A673 (cell line): ENCODE data around the gene KCNA2. TPM values are rescaled to one million over a fixed set of nuclear protein-coding genes. Genes with fewer than 3 reads are reported as not detected.

Source experiments
- BruUV-seq: library from RNA; stranded (reverse); fragments of 400-500 nt; replicated peaks from 2 replicates; lab custom pipeline; 2021; lab: Mats Ljungman, UMichigan
- CTCF ChIA-PET: fragments of 300-600 bp; sonication (Branson Sonifier 250); formaldehyde crosslinking; loops from one replicate; lab custom pipeline; 2022; ENCODE audit warnings: antibody characterized with exemption; lab: Charles Lee
- POLR2A ChIA-PET: fragments of 300-600 bp; sonication (Branson Sonifier 250); formaldehyde crosslinking; loops from one replicate; lab custom pipeline; 2022; ENCODE audit warnings: antibody characterized with exemption; ENCODE audit not compliant: low non-redundant PET; lab: Charles Lee
- DNase-seq: peaks from one replicate; pipeline ENCODE4 v3.0.0-alpha.2; 2015; ENCODE audit warnings: low spot score
- H3K27ac ChIP-seq: fragments of 200-600 bp; sonication (generic); 2 replicates; pipeline ENCODE4 v1.5.1; 2016; ENCODE audit warnings: mixed run types, low read depth, mild to moderate bottlenecking, mixed read lengths, antibody characterized with exemption, low read length; ENCODE audit not compliant: poor library complexity, severe bottlenecking
- H3K27me3 ChIP-seq: fragments of 200-600 bp; sonication (generic); replicated peaks from 2 replicates; pipeline ENCODE4 v1.6.1; 2017; ENCODE audit warnings: mixed run types, low read depth, mild to moderate bottlenecking, mixed read lengths, antibody characterized with exemption, low read length; ENCODE audit not compliant: insufficient read depth, poor library complexity
- H3K36me3 ChIP-seq: fragments of 200-600 bp; sonication (generic); 2 replicates; pipeline ENCODE4 v1.6.1; 2016; ENCODE audit warnings: mixed run types, mild to moderate bottlenecking, mixed read lengths, antibody characterized with exemption, low read length; ENCODE audit not compliant: insufficient read depth, poor library complexity, severe bottlenecking
- H3K4me1 ChIP-seq: fragments of 200-600 bp; sonication (generic); 2 replicates; pipeline ENCODE4 v1.6.1; 2017; ENCODE audit warnings: mixed run types, mild to moderate bottlenecking, mixed read lengths, antibody characterized with exemption, low read length; ENCODE audit not compliant: insufficient read depth, poor library complexity, severe bottlenecking
- H3K4me3 ChIP-seq: fragments of 200-600 bp; sonication (generic); 2 replicates; pipeline ENCODE4 v1.5.1; 2016; ENCODE audit warnings: low read depth, mixed run types, mild to moderate bottlenecking, mixed read lengths, low read length; ENCODE audit not compliant: poor library complexity, severe bottlenecking
- H3K9me3 ChIP-seq: fragments of 200-600 bp; sonication (generic); 2 replicates; pipeline ENCODE4 v1.6.1; 2016; ENCODE audit warnings: mixed run types, low read depth, mild to moderate bottlenecking, mixed read lengths, antibody characterized with exemption, low read length; ENCODE audit not compliant: poor library complexity, severe bottlenecking
- EZH2 ChIP-seq: fragments of 200-600 bp; sonication (generic); IDR thresholded peaks from 2 replicates; pipeline ENCODE4 v1.6.1; 2017; ENCODE audit warnings: borderline replicate concordance, low read depth, mild to moderate bottlenecking, mixed read lengths, antibody characterized with exemption, low read length; ENCODE audit not compliant: poor library complexity, severe bottlenecking
- intact Hi-C: fragments of 100-400 bp; cut with micrococcal nuclease; formaldehyde crosslinking; loops from one replicate; pipeline ENCODE4 v1.10.0; 2022; ENCODE audit not compliant: unreplicated experiment
- total RNA-seq: library from RNA; stranded (reverse); gene quantifications from 2 replicates; pipeline ENCODE4 v1.2.3, GENCODE V29; 2021
- TF ChIP-seq, protein P1 (sequence below): fragments of 300-800, 200-600 bp; sonication (generic); conservative IDR thresholded peaks from 2 replicates; pipeline ENCODE4 v1.5.1; 2017; ENCODE audit warnings: low read depth, mild to moderate bottlenecking, antibody characterized with exemption, low read length, moderate library complexity, mixed read lengths

Gene KCNA2
- total RNA-seq, 1 experiment from 2014 or later, result 46.6 TPM

DNA sequence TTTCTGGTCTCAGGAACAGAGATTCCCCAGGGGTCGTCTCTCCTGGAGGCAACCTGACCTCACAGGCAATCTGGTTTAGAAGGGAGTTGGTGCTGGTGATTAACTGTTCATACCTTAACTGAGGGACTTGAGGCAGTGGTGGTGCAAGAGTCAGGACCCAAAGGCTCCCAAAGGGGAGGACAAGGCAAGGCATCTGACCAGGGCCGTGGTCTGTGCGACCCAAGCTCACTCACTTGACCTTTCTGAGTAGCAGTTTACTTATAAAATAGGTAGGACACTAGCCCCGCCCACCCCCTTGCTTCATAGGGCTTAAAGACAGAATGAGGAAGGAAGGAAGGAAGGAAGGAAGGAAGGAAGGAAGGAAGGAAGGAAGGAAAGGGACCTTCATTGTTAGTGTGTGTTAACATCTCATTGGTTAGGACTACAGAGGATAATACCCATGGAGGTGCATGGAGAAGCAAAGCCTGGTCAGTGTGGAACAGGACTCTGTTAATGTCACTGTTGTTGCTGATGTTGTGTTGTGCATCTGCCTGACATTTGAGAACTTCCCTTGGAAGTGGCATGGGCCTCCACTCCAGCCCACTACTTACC lies 4.6 kb upstream of the KCNA2 start:
- intact Hi-C loops, result no loop called here
- Histone ChIP-seq H3K36me3 (no peaks in the 10 kb centered on the region), H3K9me3 (no peaks in the 10 kb centered on the region), H3K4me1 (peaks cover 55% of the 10 kb centered on the region), H3K27ac (peak overlapping the region; percentile 96), H3K27me3 (no peaks in the 10 kb centered on the region), H3K4me3 (no peak overlapping the region)
- no TSS peak for BruUV-seq
- DNase-seq, result peak; percentile 86
- POLR2A ChIA-PET, result interaction anchor here (0.6 to 0.7 kb wide), 2 partner anchors 255 to 468 kb away, joined by 3 to 11 read pairs; no protein-coding TSS in a partner anchor
- TF ChIP-seq, protein P1, sequence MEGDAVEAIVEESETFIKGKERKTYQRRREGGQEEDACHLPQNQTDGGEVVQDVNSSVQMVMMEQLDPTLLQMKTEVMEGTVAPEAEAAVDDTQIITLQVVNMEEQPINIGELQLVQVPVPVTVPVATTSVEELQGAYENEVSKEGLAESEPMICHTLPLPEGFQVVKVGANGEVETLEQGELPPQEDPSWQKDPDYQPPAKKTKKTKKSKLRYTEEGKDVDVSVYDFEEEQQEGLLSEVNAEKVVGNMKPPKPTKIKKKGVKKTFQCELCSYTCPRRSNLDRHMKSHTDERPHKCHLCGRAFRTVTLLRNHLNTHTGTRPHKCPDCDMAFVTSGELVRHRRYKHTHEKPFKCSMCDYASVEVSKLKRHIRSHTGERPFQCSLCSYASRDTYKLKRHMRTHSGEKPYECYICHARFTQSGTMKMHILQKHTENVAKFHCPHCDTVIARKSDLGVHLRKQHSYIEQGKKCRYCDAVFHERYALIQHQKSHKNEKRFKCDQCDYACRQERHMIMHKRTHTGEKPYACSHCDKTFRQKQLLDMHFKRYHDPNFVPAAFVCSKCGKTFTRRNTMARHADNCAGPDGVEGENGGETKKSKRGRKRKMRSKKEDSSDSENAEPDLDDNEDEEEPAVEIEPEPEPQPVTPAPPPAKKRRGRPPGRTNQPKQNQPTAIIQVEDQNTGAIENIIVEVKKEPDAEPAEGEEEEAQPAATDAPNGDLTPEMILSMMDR, result no peak
- no peak for TF ChIP-seq EZH2
- CTCF ChIA-PET, result interaction anchor here (0.6 kb wide), 1 partner anchor 87 kb away, joined by 3 read pairs; no protein-coding TSS in a partner anchor

DNA sequence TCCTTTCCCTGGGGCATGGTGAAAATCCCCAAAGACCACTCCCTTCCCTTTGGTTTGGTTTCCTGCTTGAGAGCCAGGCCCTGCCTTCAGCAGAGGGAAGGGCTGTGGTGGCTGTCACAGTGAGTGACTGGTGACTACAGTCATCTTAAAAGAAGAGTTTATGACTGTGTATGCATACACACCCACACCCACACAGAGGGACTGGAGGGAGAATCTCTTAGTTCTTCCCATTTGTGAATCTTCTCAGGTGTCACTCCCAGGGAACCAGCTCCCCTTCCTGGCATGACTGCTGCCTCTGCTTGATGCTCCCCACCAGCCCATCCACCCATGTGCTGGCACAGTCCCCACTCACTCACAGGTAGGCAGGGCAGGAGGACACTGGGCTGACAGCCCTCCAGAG lies 3.9 kb upstream of the KCNA2 start:
- POLR2A ChIA-PET, result interaction anchor here (0.6 kb wide), 1 partner anchor 256 kb away, joined by 3 read pairs; no protein-coding TSS in a partner anchor
- no peaks in the 10 kb centered on the region for H3K9me3 ChIP-seq
- peak; percentile 78 for DNase-seq
- CTCF ChIA-PET, result no interaction called here
- H3K4me3 ChIP-seq, result no peak overlapping the region
- H3K27ac ChIP-seq, result peak overlapping the region; percentile 96
- no peaks in the 10 kb centered on the region for H3K27me3 ChIP-seq
- H3K36me3 ChIP-seq, result no peaks in the 10 kb centered on the region
- BruUV-seq, result no TSS peak
- intact Hi-C loops, result no loop called here
- TF ChIP-seq, protein P1, result no peak
- no peak for TF ChIP-seq EZH2
- peaks cover 57% of the 10 kb centered on the region for H3K4me1 ChIP-seq

DNA sequence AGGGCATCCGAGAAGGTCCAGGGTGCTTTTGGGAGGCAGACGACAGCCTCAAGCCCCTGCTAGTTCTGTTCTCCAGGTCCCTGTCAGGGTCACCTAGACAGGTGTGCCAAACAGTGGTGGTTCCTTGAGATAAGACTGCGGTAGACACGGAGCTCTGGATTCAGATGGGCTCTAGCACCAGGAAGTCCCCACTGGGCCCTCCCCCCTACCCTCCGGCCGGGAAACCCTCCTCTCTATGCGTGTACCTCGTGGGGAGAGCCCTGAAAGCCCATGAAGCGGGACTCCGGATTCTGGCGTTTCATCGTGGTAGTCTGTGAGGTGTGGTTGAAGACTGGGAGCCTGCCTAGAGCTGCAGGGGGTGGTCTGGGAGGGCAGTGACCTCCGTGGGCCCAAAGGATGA lies 2.1 kb upstream of the KCNA2 start:
- CTCF ChIA-PET, result interaction anchor here (2.5 kb wide), 1 partner anchor 11 kb away, joined by 8 read pairs; no protein-coding TSS in a partner anchor
- Histone ChIP-seq H3K4me1 (peaks cover 70% of the 10 kb centered on the region), H3K27ac (peak overlapping the region; percentile 96), H3K9me3 (no peaks in the 10 kb centered on the region), H3K27me3 (no peaks in the 10 kb centered on the region), H3K36me3 (peaks cover 14% of the 10 kb centered on the region), H3K4me3 (peak overlapping the region; percentile 80)
- intact Hi-C loops, result no loop called here
- TF ChIP-seq, protein P1, result no peak
- no peak for TF ChIP-seq EZH2
- no peak for DNase-seq
- POLR2A ChIA-PET, result no interaction called here
- no TSS peak for BruUV-seq
